ENCODE results near the gene GLB1L2.
A peak's percentile ranks its signal among the peaks of the same experiment; 100 is the strongest.

Gene GLB1L2

DNA sequence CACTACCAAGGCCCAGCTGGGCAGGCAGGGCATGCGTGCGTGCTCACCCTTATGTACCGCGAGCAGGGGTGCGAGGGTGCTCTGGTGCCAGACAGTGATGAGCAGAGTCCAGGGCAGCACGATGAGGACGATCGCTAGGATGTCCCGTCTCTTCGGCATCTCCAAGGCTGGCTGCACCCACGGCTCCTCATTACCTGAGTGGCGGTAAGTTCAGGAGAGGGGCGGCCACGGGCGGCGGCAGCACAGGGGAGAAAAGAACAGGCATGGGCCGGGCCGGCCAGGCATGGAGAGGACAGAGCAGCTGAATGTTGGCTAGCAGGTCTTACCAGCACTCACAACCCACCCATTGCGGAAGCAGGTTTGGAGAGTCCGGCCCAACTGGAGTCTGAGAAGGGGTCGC, 55.7 kb downstream of the GLB1L2 start:
- DNase-seq (ENCODE audit: low spot score) = no peak

DNA sequence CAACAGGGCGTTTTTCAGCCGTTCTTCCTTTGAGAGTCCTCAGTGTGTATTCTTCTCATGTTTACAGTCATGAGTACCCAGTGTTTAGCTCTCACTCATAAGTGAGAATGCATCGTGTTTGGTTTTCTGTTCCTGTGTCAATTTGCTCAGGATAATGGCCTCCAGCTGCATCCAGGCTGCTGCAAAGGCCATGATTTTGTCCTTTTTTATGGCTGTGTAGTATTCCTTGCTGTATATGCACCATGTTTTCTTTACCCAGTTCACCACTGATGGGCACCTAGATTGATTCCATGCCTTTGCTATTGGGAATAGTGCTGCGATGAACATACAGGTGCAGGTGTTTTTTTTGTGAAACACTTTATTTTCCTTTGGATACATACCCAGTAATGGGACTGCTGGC, 56.8 kb downstream of the GLB1L2 start:
- no peak for DNase-seq (ENCODE audit: low spot score)

DNA sequence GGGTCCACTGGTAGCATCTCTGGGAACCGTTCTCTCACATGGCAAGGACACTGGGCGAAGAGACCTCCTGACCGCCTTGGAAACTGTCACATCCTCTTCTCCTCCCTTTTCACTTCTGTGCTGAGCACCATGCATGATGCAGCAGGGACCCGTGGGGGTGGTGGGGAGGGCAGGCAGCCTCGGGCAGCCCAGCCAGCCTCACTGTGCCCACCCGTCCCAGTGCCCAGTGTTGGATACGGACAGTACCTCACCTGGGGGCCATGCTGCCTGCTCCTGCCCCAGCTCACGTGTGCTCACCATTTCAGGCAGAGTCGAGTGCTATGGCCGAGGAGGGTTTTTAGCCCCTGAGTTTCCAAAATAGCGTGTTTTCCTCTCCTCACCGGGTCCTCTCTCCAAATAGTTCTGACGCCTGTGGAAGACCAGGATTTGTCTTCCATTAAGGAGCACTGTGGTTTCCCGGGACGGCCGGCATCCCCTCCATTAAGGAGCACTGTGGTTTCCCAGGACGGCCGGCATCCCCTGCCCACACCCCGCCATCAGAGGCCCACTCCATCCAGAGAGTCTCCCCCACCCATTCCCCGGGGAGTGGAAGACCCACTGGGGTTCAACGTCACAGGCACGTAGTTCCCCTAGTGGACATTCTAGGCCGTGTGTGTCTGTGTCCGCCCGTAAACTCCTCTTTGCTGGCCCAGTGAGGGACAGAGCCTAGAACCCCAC, 57.8 kb downstream of the GLB1L2 start:
- no peak for DNase-seq (ENCODE audit: low spot score)

GRCh38 chr11:134390706-134391569, 59.1 kb downstream of the GLB1L2 start:
- no peak for DNase-seq (ENCODE audit: low spot score)

GRCh38 chr11:134391656-134392055, 59.9 kb downstream of the GLB1L2 start:
- no peak for DNase-seq (ENCODE audit: low spot score)

DNA sequence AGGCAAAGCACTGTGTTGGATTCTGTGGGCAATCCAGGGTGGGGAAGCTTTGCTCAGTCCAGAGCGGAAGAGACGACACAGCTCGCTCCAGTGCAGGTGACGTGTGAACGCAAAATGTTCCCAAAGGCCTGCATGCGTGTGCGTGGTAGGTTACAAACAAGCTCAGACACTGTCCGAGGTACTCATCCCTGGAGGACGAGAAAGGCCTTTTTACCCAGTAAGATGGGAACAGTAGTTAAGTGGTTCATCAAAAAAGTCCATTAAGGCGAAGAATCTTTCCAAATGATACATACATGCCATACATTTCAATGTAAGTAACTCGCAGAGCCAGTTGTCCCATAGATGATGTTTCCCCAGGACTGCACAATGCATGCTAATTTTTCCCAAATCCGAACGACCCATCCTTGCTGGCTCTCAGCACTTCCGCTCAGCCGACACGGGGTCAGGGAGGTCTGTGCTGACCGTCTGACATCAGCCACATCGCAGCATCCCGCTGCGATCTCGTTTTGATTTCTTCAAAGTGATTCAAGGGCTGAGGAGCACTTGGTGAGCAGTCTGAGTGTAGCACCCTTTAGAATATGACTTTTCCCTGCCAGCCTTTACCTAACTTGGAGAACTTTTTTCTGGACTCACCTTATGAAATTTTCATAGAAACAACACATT, 61.3 kb downstream of the GLB1L2 start:
- DNase-seq (ENCODE audit: low spot score) = no peak

DNA sequence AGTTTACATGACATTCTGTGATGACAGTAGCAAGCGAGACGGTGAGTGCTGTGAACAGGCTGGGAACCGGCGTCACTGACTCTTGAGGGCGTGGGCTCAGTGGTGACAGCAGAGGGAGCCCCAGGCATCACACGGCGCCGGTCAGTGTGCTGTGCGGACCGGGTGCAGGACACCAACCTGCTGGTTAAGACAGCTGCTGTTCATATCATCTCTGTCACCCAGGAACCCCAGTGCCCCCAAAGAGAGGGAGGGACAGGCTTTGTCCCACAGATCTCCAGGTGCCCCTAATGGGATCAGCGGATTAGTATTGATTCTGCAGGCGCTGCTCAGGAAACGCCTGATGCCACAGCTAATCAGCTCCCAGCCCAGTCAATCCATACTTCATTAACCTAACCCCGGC, 61.9 kb downstream of the GLB1L2 start:
- DNase-seq (ENCODE audit: low spot score) = peak; percentile 74

- no peak for DNase-seq (ENCODE audit: low spot score)
Observed at GRCh38 chr11:134394311-134394710, 62.5 kb downstream of the GLB1L2 start.

GRCh38 chr11:134395002-134395401, 63.2 kb downstream of the GLB1L2 start:
- no peak for DNase-seq (ENCODE audit: low spot score)

GRCh38 chr11:134397304-134398078, 65.7 kb downstream of the GLB1L2 start:
- no peak for DNase-seq (ENCODE audit: low spot score)

- DNase-seq (ENCODE audit: low spot score) = peak; percentile 85
Observed at GRCh38 chr11:134398079-134398444, 66.3 kb downstream of the GLB1L2 start.

DNA sequence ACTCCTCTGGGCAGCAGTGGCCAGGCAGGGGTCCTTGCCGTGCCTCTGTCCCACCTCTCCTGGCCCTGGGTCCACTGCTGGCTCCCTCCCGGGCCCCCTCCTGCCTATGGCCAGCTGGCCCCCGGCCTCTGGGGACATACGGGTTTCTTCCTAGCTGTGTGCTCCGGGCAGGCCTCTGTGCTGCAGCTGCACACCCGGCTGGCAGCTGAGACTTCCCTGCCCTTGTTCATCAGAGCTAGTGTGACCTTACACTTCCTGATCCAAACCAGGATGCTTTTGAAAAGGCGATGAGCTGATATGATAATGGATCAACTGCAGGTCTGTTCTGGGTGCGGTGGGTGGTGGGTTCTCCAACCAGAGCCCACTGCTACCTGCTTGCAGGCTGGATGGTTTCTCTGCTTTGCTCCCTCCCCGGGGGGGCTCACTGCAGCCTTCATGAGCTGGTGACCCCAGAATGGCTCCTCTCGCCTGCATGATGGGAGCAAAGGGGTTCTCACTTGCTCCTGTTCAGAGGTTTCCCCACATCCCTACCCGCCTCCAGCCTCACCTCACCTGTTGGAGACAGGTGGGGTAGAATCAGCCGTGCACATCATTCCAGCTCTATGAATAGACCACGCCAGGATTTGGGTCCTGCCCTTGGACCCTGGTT, 67.0 kb downstream of the GLB1L2 start:
- peak; percentile 70 for DNase-seq (ENCODE audit: low spot score)

DNA sequence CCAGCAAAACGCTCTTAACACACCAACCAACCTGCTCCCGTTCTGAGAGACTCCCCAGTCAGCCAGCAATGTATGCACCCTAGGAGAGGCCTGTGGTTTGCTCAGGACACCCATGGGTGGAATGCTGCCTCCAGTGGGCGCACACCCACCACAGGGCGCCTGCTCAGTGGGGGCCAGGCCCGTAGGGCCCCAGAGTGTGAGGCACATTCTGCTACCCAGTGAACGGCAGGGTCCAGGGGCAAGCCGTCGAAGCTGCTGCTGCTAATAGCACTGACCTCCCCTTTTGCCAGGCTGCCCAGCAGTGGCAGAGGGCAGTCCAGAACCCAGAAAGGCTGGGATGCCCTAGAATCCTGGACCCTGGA, 67.5 kb downstream of the GLB1L2 start:
- DNase-seq (ENCODE audit: low spot score) = no peak

DNA sequence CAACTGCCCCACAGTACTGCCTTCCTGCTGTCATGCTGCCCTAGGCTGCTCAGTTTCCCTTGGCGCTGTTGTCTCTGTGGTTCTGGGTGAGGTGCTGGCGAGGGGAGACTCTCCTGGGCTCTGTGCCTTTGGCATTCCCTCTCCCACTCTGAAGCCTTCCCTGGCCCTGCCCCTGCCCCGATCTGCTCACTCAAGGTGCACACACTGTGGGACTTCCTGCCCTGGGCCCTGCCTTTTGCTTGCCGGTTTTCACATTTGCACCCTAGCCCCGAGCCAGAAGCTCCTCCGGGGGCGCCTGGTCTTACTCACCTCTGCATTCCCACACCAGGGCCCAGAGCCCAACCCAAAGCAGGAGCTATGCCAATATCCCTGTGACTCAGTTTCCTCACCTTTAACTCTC, 68.2 kb downstream of the GLB1L2 start:
- no peak for DNase-seq (ENCODE audit: low spot score)

GRCh38 chr11:134401825-134402809, 70.3 kb downstream of the GLB1L2 start:
- DNase-seq (ENCODE audit: low spot score) = no peak

GRCh38 chr11:134402910-134403309, 71.1 kb downstream of the GLB1L2 start:
- no peak for DNase-seq (ENCODE audit: low spot score)

GRCh38 chr11:134404575-134405341, 73.0 kb downstream of the GLB1L2 start:
- no peak for DNase-seq (ENCODE audit: low spot score)

DNA sequence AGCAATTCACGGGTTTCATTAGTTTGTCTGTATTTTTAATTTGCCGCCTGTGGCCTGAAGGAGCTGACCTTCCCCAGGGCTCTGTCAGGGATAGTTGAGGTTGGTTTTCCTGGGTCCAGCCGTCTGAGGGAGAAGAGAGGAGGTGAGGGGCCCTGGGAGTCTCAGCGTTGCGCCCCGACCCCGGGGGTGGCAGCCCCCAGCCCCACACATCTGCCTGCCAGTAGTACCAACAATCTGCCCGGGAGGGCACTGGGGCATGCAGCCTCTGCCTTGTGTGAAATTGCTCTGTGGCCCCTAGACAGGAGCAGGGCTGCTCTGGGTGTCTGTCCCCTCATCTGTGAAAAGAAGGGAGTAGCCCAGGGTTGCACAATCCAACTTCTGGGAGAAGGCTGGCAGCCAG, 73.6 kb downstream of the GLB1L2 start:
- no peak for DNase-seq (ENCODE audit: low spot score)

DNA sequence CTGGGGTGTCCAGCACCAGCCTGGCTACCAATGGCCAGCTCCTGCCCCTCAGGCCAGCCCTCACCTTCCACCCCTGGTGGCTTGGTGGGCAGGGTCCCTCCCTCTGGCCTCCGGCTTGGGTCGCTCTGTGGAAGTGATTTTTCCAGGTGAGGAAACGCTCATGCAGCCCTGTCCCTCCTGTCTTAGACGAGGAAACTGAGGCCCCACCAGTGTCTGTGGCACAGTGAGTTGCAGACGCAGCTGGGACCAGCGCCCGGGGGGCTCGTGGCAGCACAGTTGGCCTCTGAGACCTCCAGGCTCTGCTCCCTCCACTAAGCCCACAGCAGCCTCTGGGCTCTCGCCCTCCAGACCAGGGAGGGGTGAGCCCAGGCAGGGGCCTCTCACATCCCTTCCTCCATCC, 74.1 kb downstream of the GLB1L2 start:
- DNase-seq (ENCODE audit: low spot score) = no peak

Measured in globus pallidus (tissue), 1 donor.